IMR-90 (cell line): Measurements from ENCODE around the gene TMBIM1. TPM values are rescaled to one million over a fixed set of nuclear protein-coding genes. Genes with fewer than 3 reads are reported as not detected.

Experiments
- ATAC-seq: fragments of 200-7000 bp; cut with Tn5 transposase; 2 replicates; pipeline ENCODE4 v1.9.1; 2020; ENCODE audit warnings: low read depth, mild to moderate bottlenecking, moderate library complexity
- BruUV-seq: library from RNA; stranded (reverse); fragments of 400-500 nt; replicated peaks from 2 replicates; lab custom pipeline; 2021; lab: Mats Ljungman, UMichigan
- CTCF ChIA-PET: fragments of 300-600 bp; formaldehyde crosslinking; extraction: SDS; loops from one replicate; lab custom pipeline; 2021; ENCODE audit warnings: antibody characterized with exemption; lab: Yijun Ruan, JAX
- POLR2A ChIA-PET: fragments of 300-600 bp; sonication (Branson Sonifier 250); formaldehyde crosslinking; loops from one replicate; lab custom pipeline; 2022; ENCODE audit warnings: antibody characterized with exemption; ENCODE audit not compliant: unreplicated experiment; lab: Charles Lee
- DNase-seq: peaks from one replicate; pipeline ENCODE4 v3.0.0; 2013
- H2AFZ ChIP-seq: replicated peaks from 2 replicates; pipeline ENCODE3; 2013; ENCODE audit warnings: low read length, mild to moderate bottlenecking; ENCODE audit not compliant: poor library complexity
- H2AK5ac ChIP-seq: 2 replicates; pipeline ENCODE4 v1.6.1; 2013; ENCODE audit warnings: low read depth, low read length, inconsistent platforms
- H2AK9ac ChIP-seq: replicated peaks from 2 replicates; pipeline ENCODE3; 2013; ENCODE audit warnings: mild to moderate bottlenecking, low read depth, low read length, moderate library complexity; ENCODE audit not compliant: poor library complexity
- H2BK120ac ChIP-seq: 2 replicates; pipeline ENCODE4 v1.6.1; 2013; ENCODE audit warnings: low read depth, low read length, inconsistent platforms
- H2BK15ac ChIP-seq: 3 replicates; pipeline ENCODE4 v1.6.1; 2013; ENCODE audit warnings: low read depth, low read length, inconsistent platforms
- H2BK20ac ChIP-seq: 2 replicates; pipeline ENCODE4 v1.6.1; 2013; ENCODE audit warnings: low read depth, mild to moderate bottlenecking, inconsistent platforms, low read length, moderate library complexity
- H2BK5ac ChIP-seq: 2 replicates; pipeline ENCODE4 v1.6.1; 2013; ENCODE audit warnings: mild to moderate bottlenecking, low read depth, low read length, inconsistent platforms; ENCODE audit not compliant: poor library complexity, severe bottlenecking
- H3K14ac ChIP-seq: replicated peaks from 2 replicates; pipeline ENCODE4 v1.6.1; 2013; ENCODE audit warnings: low read depth, low read length, inconsistent platforms
- H3K18ac ChIP-seq: 2 replicates; pipeline ENCODE4 v1.6.1; 2013; ENCODE audit warnings: low read depth, low read length, control low read depth
- H3K23ac ChIP-seq: 2 replicates; pipeline ENCODE4 v1.6.1; 2013; ENCODE audit warnings: low read depth, low read length, inconsistent platforms
- H3K27ac ChIP-seq: 2 replicates; pipeline ENCODE4 v1.5.1; 2013; ENCODE audit warnings: mild to moderate bottlenecking, control low read depth, low read length; ENCODE audit not compliant: insufficient read depth
- H3K27me3 ChIP-seq: 2 replicates; pipeline ENCODE4 v1.6.1; 2013; ENCODE audit warnings: low read length; ENCODE audit not compliant: control insufficient read depth, insufficient read depth
- H3K36me3 ChIP-seq: 2 replicates; pipeline ENCODE4 v1.6.1; 2013; ENCODE audit warnings: low read length, mixed read lengths; ENCODE audit not compliant: control insufficient read depth, insufficient read depth
- H3K4ac ChIP-seq: 2 replicates; pipeline ENCODE4 v1.6.1; 2013; ENCODE audit warnings: low read depth, low read length, inconsistent platforms
- H3K4me1 ChIP-seq: 2 replicates; pipeline ENCODE4 v1.6.1; 2013; ENCODE audit warnings: low read length, mixed read lengths; ENCODE audit not compliant: control insufficient read depth, insufficient read depth
- H3K4me2 ChIP-seq: 2 replicates; pipeline ENCODE4 v1.6.1; 2013; ENCODE audit warnings: low read depth, mild to moderate bottlenecking, control low read depth, low read length, moderate library complexity
- H3K4me3 ChIP-seq: 2 replicates; pipeline ENCODE4 v1.5.1; 2013; ENCODE audit warnings: low read depth, mild to moderate bottlenecking, control low read depth, low read length, moderate library complexity; ENCODE audit not compliant: insufficient read depth
- H3K56ac ChIP-seq: 2 replicates; pipeline ENCODE4 v1.6.1; 2013; ENCODE audit warnings: low read length, inconsistent platforms; ENCODE audit not compliant: insufficient read depth; ENCODE audit errors: extremely low read depth
- H3K79me1 ChIP-seq, 2 experiments: 2 replicates each; pipeline ENCODE4 v1.6.1; 2013; ENCODE audit warnings: low read length in 2 of 2, inconsistent platforms in 1 of 2, low read depth in 1 of 2
- H3K9ac ChIP-seq: 2 replicates; pipeline ENCODE4 v1.6.1; 2013; ENCODE audit warnings: low read depth, low read length, control low read depth
- H3K9me1 ChIP-seq: 2 replicates; pipeline ENCODE4 v1.6.1; 2013; ENCODE audit warnings: low read length, inconsistent platforms; ENCODE audit not compliant: insufficient read depth
- H3K9me3 ChIP-seq: 2 replicates; pipeline ENCODE4 v1.6.1; 2013; ENCODE audit warnings: low read length; ENCODE audit not compliant: control insufficient read depth, insufficient read depth
- H4K20me1 ChIP-seq: 2 replicates; pipeline ENCODE4 v1.6.1; 2013; ENCODE audit warnings: low read length, inconsistent platforms; ENCODE audit not compliant: insufficient read depth
- H4K5ac ChIP-seq: 2 replicates; pipeline ENCODE4 v1.6.1; 2013; ENCODE audit warnings: mild to moderate bottlenecking, low read depth, low read length, control low read depth
- H4K8ac ChIP-seq, 2 experiments: 2 replicates each; pipeline ENCODE4 v1.6.1; 2013; ENCODE audit warnings: low read depth in 2 of 2, low read length in 2 of 2, control low read depth in 1 of 2, inconsistent platforms in 1 of 2
- H4K91ac ChIP-seq: 2 replicates; pipeline ENCODE4 v1.6.1; 2013; ENCODE audit warnings: low read depth, low read length, inconsistent platforms; ENCODE audit not compliant: insufficient read depth
- BHLHE40 ChIP-seq: fragments of 150-350 bp; IDR thresholded peaks from 2 replicates; pipeline ENCODE4 v1.6.1; 2016; ENCODE audit warnings: mild to moderate bottlenecking, low read depth, low read length
- CTCF ChIP-seq: conservative IDR thresholded peaks from 2 replicates; pipeline ENCODE4 v1.5.1; 2012; ENCODE audit warnings: mild to moderate bottlenecking, low read depth, low read length, improper control_type of control experiment
- ELK1 ChIP-seq: fragments of 150-350 bp; IDR thresholded peaks from 2 replicates; pipeline ENCODE4 v1.6.1; 2016; ENCODE audit warnings: low read depth, mild to moderate bottlenecking, low read length, moderate library complexity, borderline replicate concordance
- FOS ChIP-seq: fragments of 150-350 bp; IDR thresholded peaks from 2 replicates; pipeline ENCODE4 v1.6.1; 2016; ENCODE audit warnings: low read depth, low read length
- MAZ ChIP-seq: IDR thresholded peaks from 2 replicates; pipeline ENCODE4 v1.6.1; 2012; ENCODE audit warnings: low read depth, mild to moderate bottlenecking, low read length, improper control_type of control experiment, moderate library complexity, borderline replicate concordance
- MXI1 ChIP-seq: IDR thresholded peaks from 2 replicates; pipeline ENCODE4 v1.6.1; 2012; ENCODE audit warnings: low read depth, mild to moderate bottlenecking, low read length, moderate library complexity, borderline replicate concordance
- RAD21 ChIP-seq: IDR thresholded peaks from 2 replicates; pipeline ENCODE4 v1.6.1; 2012; ENCODE audit warnings: low read length, improper control_type of control experiment
- RFX5 ChIP-seq: IDR thresholded peaks from 2 replicates; pipeline ENCODE4 v1.8.0; 2012; ENCODE audit warnings: low read depth, mild to moderate bottlenecking, low read length, moderate library complexity
- USF2 ChIP-seq: fragments of 150-350 bp; IDR thresholded peaks from 2 replicates; pipeline ENCODE4 v1.6.1; 2017; ENCODE audit warnings: mild to moderate bottlenecking, antibody characterized with exemption, low read length, low read depth
- WGBS, 2 experiments: methylation state at CpG; one replicate each; pipeline versions ENCODE4 v1.1.5 to v1.1.7; 2013; ENCODE audit warnings: missing lambda C conversion rate in 2 of 2; ENCODE audit not compliant: insufficient read length in 1 of 2; ENCODE audit errors: extremely low coverage in 2 of 2; 5-methylcytosine and 5-hydroxymethylcytosine counted together
- dilution Hi-C: fragments of 300-500 bp; cut with HindIII; formaldehyde crosslinking; loops from one replicate; pipeline ENCODE4 v1.14.3; 2018; ENCODE audit warnings: low sequenced_read_pairs; ENCODE audit not compliant: unreplicated experiment
- in situ Hi-C: fragments of 300-500 bp; cut with MboI; formaldehyde crosslinking; loops from 3 replicates; pipeline ENCODE4 v1.14.3; 2019; ENCODE audit warnings: low sequenced_read_pairs, inconsistent platforms, mixed read lengths
- intact Hi-C: fragments of 100-400 bp; cut with micrococcal nuclease; formaldehyde crosslinking; loops from 2 replicates; pipeline ENCODE4 v1.10.0; 2022
- polyA plus RNA-seq, 3 experiments: library from polyadenylated mRNA; depleted of rRNA; stranded (reverse); fragments of >200 nt; gene quantifications; 2 replicates each; pipeline ENCODE4 v1.2.3, GENCODE V29; 2012; ENCODE audit warnings: low replicate concordance in 1 of 3
- total RNA-seq: library from RNA; depleted of rRNA; stranded (reverse); fragments of >200 nt; gene quantifications from 2 replicates; pipeline ENCODE4 v1.2.3, GENCODE V29; 2012

The TMBIM1 gene
- total and polyA plus RNA-seq, 2 of the 4 experiments (the other 2 are of a cell fraction), result 84.6 to 102 TPM

GRCh38 chr2:218275371-218276072, 16.8 kb downstream of the TMBIM1 start (continued):
- no peak for TF ChIP-seq MAZ
- TF ChIP-seq BHLHE40, result no peak
- no peak for TF ChIP-seq RFX5
- TF ChIP-seq MXI1, result no peak
- TF ChIP-seq RAD21, result no peak

- in situ Hi-C loops (loop anchor here (10.0 kb wide), 1 partner anchor 120 kb away; the partner anchor contains the start of gene CTDSP1), intact Hi-C loops (loop anchor here (10.0 kb wide), 1 partner anchor 290 kb away; the partner anchor contains the start of genes CNOT9 and USP37), dilution Hi-C loops (no loop called here)
- no peak overlapping the region for H2BK5ac ChIP-seq
- H3K27ac ChIP-seq, result no peak overlapping the region
- no peak overlapping the region for H3K4me3 ChIP-seq
- ChIA-PET CTCF (interaction anchor here (0.8 kb wide), 1 partner anchor 18 kb away, joined by 3 read pairs; no protein-coding TSS in a partner anchor), POLR2A (interaction anchor here (2.5 kb wide), 1 partner anchor 12 kb away, joined by 9 read pairs; no protein-coding TSS in a partner anchor)
- H3K18ac ChIP-seq, result no peak overlapping the region
- TF ChIP-seq MAZ (no peak), MXI1 (no peak), ELK1 (no peak), USF2 (no peak), BHLHE40 (no peak), CTCF (no peak), RAD21 (no peak), FOS (no peak)
- no peaks in the 10 kb centered on the region for H3K9me1 ChIP-seq
- no peak overlapping the region for H4K5ac ChIP-seq
- H3K79me1 ChIP-seq, result peaks cover 15 to 78% of the 10 kb centered on the region in 2 experiments
- H3K9ac ChIP-seq, result no peak overlapping the region
- H2BK15ac ChIP-seq, result no peak overlapping the region
- H2AK5ac ChIP-seq, result no peak overlapping the region
- H3K14ac ChIP-seq, result no peak overlapping the region
- no peak overlapping the region for H2AK9ac ChIP-seq
- no peak overlapping the region for H4K91ac ChIP-seq
- 94% methylated on average over 2 of the region's 4 CpGs; no CpG with 5 or more reads in 1 of the 2 experiments for WGBS, 2 experiments
- H2BK20ac ChIP-seq, result no peak overlapping the region
- no peak for ATAC-seq
- BruUV-seq, result no TSS peak
- H4K8ac ChIP-seq, result no peak overlapping the region
- H3K4me1 ChIP-seq, result peaks cover 7% of the 10 kb centered on the region
- no peak overlapping the region for H2BK120ac ChIP-seq
- DNase-seq, result no peak
- no peak overlapping the region for H3K56ac ChIP-seq
- H3K23ac ChIP-seq, result no peak overlapping the region
- H2AFZ ChIP-seq, result no peak overlapping the region
- no peaks in the 10 kb centered on the region for H3K27me3 ChIP-seq
- peaks cover 3% of the 10 kb centered on the region for H4K20me1 ChIP-seq
- no peak overlapping the region for H3K4me2 ChIP-seq
- peaks cover 59% of the 10 kb centered on the region for H3K36me3 ChIP-seq
- H3K4ac ChIP-seq, result no peak overlapping the region
- no peaks in the 10 kb centered on the region for H3K9me3 ChIP-seq
Observed at GRCh38 chr2:218274586-218274985, 17.7 kb downstream of the TMBIM1 start.
